ENCODE results near the gene MOCS3. TPM values are rescaled to one million over a fixed set of nuclear protein-coding genes. Genes with fewer than 3 reads are reported as not detected.

MOCS3 gene
- total and polyA plus RNA-seq, 2 of the 4 experiments (the other 2 are of a cell fraction) = 3.3 to 9.9 TPM

DNA sequence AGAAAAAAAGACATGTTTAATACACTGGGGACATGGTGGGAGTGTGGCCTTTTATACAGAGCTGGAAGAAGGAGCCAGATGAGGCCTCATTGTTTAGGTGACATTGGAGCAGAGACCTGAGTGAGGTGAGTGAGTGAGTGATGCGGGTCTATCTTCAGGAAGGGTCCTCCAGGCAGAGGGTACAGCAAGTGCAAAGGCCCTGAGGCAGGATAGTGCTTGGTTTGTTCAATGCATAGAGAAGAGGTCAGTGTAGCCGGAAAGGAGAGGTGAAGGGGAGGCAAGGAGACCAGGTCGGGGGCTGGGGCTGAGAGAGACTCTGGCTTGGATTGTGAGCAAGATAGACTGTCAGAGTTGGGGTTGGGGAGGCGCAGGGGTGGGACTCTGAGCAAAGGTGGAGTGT, 40.7 kb downstream of the MOCS3 start:
- Histone ChIP-seq H3K4me1 (ENCODE audit: control insufficient read depth, insufficient read depth, low read length) (peaks cover 3% of the 10 kb centered on the region; the same call in 1 of the 2 replicates), H2BK120ac (ENCODE audit: low read depth, low read length) (no peak overlapping the region), H3K27me3 (ENCODE audit: control insufficient read depth, insufficient read depth, low read length) (no peaks in the 10 kb centered on the region), H3K23ac (ENCODE audit: low read depth, low read length) (no peak overlapping the region), H3K4ac (ENCODE audit: low read depth, low read length) (no peak overlapping the region), H2AK9ac (replicated peaks; ENCODE audit: low read depth, low read length, poor library complexity) (no peak overlapping the region), H3K79me1 (ENCODE audit: low read depth in 1 of 2, low read length in 2 of 2) (no peaks in the 10 kb centered on the region), H3K9me1 (ENCODE audit: insufficient read depth, low read length) (peaks cover 14% of the 10 kb centered on the region; the same call in 1 of the 2 replicates), H3K4me2 (ENCODE audit: low read depth, low read length) (no peak overlapping the region), H3K56ac (ENCODE audit: extremely low read depth, insufficient read depth, low read length) (no peak overlapping the region), H4K20me1 (ENCODE audit: insufficient read depth, low read length) (no peaks in the 10 kb centered on the region; the same call in 1 of the 2 replicates), H3K36me3 (ENCODE audit: control insufficient read depth, insufficient read depth, low read length) (peaks cover 10% of the 10 kb centered on the region), H2AK5ac (ENCODE audit: low read depth, low read length) (no peak overlapping the region), H3K18ac (ENCODE audit: low read depth, low read length) (no peak overlapping the region), H4K5ac (ENCODE audit: low read depth, low read length) (no peak overlapping the region), H2AFZ (replicated peaks; ENCODE audit: low read length, poor library complexity) (no peak overlapping the region), H4K91ac (ENCODE audit: insufficient read depth, low read depth, low read length) (no peak overlapping the region), H3K27ac (ENCODE audit: insufficient read depth, low read length) (no peak overlapping the region), H4K8ac (ENCODE audit: low read depth in 2 of 2, low read length in 2 of 2) (no peak overlapping the region), H2BK5ac (ENCODE audit: low read depth, low read length, poor library complexity, severe bottlenecking) (no peak overlapping the region), H3K4me3 (ENCODE audit: insufficient read depth, low read depth, low read length) (no peak overlapping the region), H2BK20ac (ENCODE audit: low read depth, low read length) (no peak overlapping the region), H3K9me3 (ENCODE audit: control insufficient read depth, insufficient read depth, low read length) (no peaks in the 10 kb centered on the region), H2BK15ac (ENCODE audit: low read depth, low read length) (no peak overlapping the region), H3K9ac (ENCODE audit: low read depth, low read length) (no peak overlapping the region), H3K14ac (replicated peaks; ENCODE audit: low read depth, low read length) (no peak overlapping the region)
- no peak for ATAC-seq (ENCODE audit: low read depth)
- BruUV-seq (replicated peaks) = no TSS peak
- dilution Hi-C loops (cut with HindIII; ENCODE audit: low sequenced_read_pairs, unreplicated experiment) (no loop called here), intact Hi-C loops (cut with micrococcal nuclease) (no loop called here), in situ Hi-C loops (cut with MboI; ENCODE audit: low sequenced_read_pairs) (loop anchor here (25.0 kb wide), 2 partner anchors 763 to 1088 kb away; partner anchors contain the start of gene ATP9A)
- TF ChIP-seq NFE2L2 (IDR thresholded peaks at IDR 0.05; ENCODE audit: low read depth, low read length) = no peak
- TF ChIP-seq SMC3 (IDR thresholded peaks at IDR 0.05; ENCODE audit: low read depth, low read length) = no peak
- no peak for TF ChIP-seq POLR2A (IDR thresholded peaks at IDR 0.05; ENCODE audit: low read depth, low read length)
- TF ChIP-seq MXI1 (IDR thresholded peaks at IDR 0.05; ENCODE audit: borderline replicate concordance, low read depth, low read length) = no peak
- no peak for TF ChIP-seq BHLHE40 (IDR thresholded peaks at IDR 0.05; ENCODE audit: low read depth, low read length)
- no peak for TF ChIP-seq RFX5 (IDR thresholded peaks at IDR 0.05; ENCODE audit: low read depth, low read length)
- TF ChIP-seq, protein P1, sequence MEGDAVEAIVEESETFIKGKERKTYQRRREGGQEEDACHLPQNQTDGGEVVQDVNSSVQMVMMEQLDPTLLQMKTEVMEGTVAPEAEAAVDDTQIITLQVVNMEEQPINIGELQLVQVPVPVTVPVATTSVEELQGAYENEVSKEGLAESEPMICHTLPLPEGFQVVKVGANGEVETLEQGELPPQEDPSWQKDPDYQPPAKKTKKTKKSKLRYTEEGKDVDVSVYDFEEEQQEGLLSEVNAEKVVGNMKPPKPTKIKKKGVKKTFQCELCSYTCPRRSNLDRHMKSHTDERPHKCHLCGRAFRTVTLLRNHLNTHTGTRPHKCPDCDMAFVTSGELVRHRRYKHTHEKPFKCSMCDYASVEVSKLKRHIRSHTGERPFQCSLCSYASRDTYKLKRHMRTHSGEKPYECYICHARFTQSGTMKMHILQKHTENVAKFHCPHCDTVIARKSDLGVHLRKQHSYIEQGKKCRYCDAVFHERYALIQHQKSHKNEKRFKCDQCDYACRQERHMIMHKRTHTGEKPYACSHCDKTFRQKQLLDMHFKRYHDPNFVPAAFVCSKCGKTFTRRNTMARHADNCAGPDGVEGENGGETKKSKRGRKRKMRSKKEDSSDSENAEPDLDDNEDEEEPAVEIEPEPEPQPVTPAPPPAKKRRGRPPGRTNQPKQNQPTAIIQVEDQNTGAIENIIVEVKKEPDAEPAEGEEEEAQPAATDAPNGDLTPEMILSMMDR (conservative IDR thresholded peaks at IDR 0.05; ENCODE audit: low read depth, low read length) = no peak
- no peak for TF ChIP-seq RCOR1 (IDR thresholded peaks at IDR 0.05; ENCODE audit: insufficient replicate concordance, low read length)
- no peak for TF ChIP-seq CEBPB (IDR thresholded peaks at IDR 0.05; ENCODE audit: low read depth, low read length)
- TF ChIP-seq MAFK (IDR thresholded peaks at IDR 0.05; ENCODE audit: low read depth, low read length) = no peak
- no peak for TF ChIP-seq USF2 (IDR thresholded peaks at IDR 0.05; ENCODE audit: low read depth, low read length)
- TF ChIP-seq ELK1 (IDR thresholded peaks at IDR 0.05; ENCODE audit: borderline replicate concordance, low read depth, low read length) = no peak
- DNase-seq = no peak
- WGBS, 2 experiments (ENCODE audit: extremely low coverage in 2 of 2, insufficient read length in 1 of 2) = 91% methylated on average over 4 of the region's 4 CpGs; no CpG with 5 or more reads in 1 of the 2 experiments
- ChIA-PET POLR2A (ENCODE audit: unreplicated experiment) (no interaction called here), CTCF (no interaction called here)
